Stimulated activated CD4-positive, alpha-beta T cell treated with anti-CD3 and anti-CD28 coated beads, TNF-alpha, amount 100 ng/mL, for 4 hours (primary cell): ENCODE results near the gene ZFTA.

Experiments
- DNase-seq, 3 experiments: peaks; one replicate each; pipeline ENCODE4 v3.0.0-alpha.2; 2020; ENCODE audit warnings: low read depth in 3 of 3

The ZFTA gene

DNA sequence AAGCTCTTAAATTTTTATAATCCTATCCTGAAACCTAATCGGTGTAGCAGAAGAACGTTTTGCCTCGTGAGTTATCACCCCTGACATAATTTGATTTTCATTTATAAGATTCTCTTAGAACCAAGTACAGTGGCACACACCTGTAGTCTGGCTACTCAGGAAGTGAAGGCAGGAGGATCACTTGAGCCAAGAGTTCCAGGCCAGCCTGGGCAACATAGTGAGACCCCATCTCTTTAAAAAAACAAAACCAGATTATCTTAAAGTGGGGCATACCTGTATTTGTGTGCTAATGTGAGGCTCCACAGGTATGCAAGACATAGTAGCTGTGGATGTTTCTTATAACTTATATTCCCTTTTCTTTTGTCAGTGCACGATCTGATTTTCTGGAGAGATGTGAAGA lies 19.0 kb downstream of the ZFTA start:
- no peak for DNase-seq

DNA sequence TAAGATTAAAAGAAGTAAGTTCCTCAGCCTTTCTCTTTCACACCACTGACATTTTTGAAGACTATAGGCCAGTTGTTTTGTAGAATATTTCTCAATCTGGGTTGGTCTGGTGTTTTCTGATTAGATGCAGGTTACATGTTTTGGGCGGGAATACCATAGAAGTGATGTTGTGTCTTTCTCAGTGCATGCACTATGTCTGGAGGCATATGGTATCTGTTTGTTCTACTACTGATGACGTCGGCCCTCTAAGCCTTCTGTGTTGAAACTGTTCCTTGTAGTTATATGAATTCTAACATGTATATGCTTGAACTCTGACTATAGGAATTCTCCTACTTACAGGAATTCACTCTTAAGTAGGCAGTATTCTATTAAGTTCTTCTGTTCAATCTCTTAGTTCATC lies 21.6 kb downstream of the ZFTA start:
- no peak for DNase-seq

DNA sequence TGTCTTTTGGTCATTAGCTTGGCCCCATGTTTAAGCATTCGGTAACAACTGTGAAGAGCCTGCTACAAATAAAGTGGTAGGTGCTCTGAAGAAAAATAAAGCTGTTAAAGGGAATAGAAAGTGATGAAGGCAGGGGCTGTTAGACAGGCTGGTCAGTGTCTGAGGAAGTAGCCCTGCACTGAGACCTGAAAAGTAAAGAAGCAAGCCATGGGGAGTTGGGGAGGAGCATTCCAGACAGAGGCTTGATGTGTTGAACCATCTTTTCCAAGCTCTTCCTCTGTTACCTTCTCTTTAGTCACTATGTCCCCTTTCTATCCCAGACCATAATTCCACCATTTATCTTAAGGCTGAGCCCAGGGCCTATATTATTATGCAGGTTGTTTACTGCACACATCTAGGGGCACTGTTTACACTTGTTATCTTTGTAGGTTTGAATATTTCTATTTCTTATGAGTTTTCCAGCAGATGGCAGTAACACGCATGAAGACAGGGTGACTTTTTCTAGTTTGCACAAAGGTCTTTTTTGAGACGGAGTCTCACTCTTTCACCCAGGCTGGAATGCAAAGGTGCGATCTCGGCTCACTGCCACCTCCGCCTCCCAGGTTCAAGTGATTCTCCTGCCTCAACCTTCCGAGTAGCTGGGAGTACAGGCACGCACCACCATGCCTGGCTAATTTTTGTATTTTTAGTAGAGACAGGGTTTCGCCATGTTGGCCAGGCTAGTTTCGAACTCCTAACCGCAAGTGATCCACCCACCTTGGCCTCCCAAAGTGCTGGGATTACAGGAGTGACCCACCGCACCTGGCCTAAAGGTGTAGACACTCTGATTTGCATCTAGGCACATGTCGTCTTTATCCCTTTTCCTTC lies 23.0 kb downstream of the ZFTA start:
- no peak for DNase-seq

DNA sequence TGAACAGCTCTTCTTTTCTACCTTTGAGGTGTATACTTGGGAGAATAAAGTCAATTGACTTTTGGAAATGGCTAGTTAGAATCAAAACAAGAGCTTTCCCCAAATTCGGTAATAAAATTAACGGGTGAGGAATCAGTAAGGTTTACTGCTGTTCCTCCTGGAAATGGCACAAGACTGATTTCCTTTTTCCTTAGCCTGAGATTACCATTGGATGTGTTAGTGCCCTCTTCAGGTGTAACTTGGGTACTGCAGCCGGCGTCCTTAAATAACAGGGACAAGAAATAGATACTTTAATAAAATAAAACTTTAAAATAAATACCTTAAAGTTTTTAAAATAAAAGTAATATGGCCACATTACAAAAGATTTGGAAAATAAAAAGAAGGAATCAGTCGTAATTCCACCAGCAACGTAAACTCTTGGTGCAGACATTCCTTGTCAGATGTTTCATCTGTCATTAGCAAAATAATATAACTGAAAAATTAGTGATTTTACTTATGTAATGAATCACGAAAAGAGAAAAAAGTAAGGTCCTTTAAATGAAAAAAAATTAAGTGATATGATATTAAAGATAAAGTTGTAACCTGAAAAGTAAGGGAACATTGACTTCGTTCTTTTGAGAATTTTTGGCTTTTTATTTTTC lies 29.7 kb downstream of the ZFTA start:
- peak; percentile 23 to 46 (median 33) for DNase-seq

DNA sequence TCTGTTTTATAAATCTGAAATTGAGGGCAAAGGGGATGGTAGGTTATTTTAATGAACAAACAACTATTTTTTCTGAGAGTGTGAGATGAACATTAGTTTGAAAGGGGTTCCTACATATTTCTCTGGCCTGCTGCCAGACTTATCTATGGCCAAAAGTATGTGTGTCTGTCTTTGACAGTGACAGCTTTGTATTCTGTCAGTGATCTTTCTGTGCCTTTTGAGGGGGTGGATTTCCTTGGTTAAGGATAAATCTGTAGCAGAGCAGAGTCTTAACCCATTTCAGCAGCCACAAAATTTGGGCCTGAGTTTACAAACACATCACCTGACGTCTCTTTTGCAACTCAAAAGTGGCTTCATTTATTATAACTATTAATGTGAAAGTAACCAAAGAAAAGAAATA lies 30.9 kb downstream of the ZFTA start:
- DNase-seq: no peak

DNA sequence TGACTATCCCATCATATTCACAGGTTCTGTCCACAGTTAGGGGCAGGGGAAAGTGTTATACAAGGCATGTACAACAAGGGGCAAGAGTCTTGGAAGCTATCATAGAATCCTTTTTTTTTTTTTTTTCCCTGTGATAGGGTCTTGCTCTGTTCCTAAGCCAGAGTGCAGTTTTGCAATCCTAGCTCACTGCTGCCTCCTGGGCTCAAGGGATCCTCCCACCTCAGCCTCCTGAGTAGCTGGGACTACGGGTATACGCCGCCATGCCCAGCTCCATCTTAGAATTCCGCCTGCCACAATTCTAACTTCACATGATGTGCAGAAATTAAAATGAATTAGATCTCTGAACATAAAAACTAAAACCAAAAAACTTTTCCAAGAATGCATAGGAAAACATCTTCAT lies 31.7 kb downstream of the ZFTA start:
- no peak for DNase-seq

DNA sequence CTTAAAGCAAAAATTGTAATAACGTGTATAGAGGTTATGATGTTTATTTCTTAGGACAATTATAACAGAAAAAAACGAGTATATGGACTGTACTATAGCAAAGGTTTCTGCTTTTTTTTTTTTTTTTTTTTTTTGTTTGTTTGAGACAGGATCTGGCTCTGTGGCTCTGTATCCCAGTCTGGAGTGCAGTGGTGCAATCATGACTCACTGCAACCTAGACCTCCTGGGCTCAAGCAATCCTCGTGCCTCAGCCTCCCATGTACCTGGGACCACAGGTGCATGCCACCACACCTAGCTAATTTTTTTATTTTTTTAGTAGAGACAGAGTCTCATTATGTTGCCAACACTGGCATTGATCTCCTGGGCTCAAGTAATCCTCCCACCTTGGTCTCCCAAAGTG lies 39.2 kb downstream of the ZFTA start:
- no peak for DNase-seq

DNA sequence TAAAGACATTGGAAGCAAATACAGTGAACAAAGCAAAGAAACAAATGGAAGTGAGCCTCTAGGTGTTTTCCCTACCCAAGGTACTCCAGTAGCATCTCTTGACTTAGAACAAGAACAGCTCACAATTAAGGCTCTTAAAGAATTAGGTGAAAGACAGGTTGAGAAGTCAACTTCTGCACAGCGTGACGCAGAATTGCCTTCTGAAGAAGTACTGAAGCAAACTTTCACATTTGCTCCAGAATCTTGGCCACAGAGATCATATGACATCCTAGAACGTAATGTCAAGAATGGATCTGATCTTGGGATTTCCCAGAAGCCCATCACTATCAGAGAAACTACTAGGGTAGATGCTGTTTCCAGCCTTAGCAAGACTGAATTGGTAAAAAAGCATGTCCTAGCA lies 48.0 kb downstream of the ZFTA start:
- no peak for DNase-seq

DNA sequence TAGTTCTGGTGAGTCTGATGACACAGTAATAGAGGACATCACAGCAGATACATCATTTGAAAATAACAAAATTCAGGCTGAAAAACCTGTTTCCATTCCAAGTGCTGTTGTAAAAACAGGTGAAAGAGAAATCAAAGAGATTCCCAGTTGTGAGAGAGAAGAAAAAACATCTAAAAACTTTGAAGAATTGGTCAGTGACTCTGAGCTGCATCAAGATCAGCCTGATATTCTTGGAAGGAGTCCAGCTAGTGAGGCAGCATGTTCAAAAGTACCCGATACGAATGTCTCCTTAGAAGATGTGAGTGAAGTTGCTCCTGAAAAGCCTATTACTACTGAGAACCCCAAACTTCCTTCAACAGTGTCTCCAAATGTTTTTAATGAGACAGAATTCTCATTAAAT lies 48.6 kb downstream of the ZFTA start:
- no peak for DNase-seq

DNA sequence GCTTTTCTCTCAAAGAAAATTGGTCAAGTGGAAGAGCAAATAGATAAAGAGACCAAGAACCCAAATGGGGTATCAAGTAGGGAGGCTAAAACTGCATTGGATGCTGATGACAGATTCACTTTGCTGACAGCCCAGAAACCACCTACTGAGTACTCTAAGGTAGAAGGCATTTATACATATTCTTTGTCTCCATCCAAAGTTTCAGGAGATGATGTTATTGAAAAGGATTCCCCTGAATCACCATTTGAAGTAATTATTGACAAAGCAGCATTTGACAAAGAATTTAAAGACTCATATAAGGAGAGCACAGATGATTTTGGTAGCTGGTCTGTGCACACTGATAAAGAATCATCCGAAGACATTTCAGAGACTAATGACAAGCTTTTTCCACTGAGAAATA lies 49.6 kb downstream of the ZFTA start:
- DNase-seq: no peak
